GM23338 (cell line): ENCODE measurements around the gene COL2A1. TPM values are rescaled to one million over a fixed set of nuclear protein-coding genes. Genes with fewer than 3 reads are reported as not detected.

ENCODE experiments used
- ATAC-seq: fragments of 200-7000 bp; cut with Tn5 transposase; 3 replicates; pipeline ENCODE4 v1.9.1; 2020
- DNase-seq: peaks from one replicate; pipeline ENCODE4 v3.0.0-alpha.2; 2015; ENCODE audit warnings: low spot score
- H2AFZ ChIP-seq: fragments of 200-600 bp; sonication (generic); 2 replicates; pipeline ENCODE4 v1.8.0; 2016; ENCODE audit warnings: antibody characterized with exemption, mild to moderate bottlenecking, moderate library complexity
- H3F3A ChIP-seq: fragments of 200-600 bp; sonication (generic); replicated peaks from 2 replicates; pipeline ENCODE4 v1.8.0; 2017; ENCODE audit warnings: antibody characterized with exemption, mixed run types, low read depth
- H3K27ac ChIP-seq: fragments of 200-600 bp; sonication (generic); 2 replicates; pipeline ENCODE4 v1.6.1; 2016; ENCODE audit warnings: low read depth
- H3K27me3 ChIP-seq: fragments of 200-600 bp; sonication (generic); 2 replicates; pipeline ENCODE4 v1.8.0; 2016; ENCODE audit warnings: mild to moderate bottlenecking, mixed run types, moderate library complexity; ENCODE audit not compliant: insufficient read depth
- H3K36me3 ChIP-seq: fragments of 200-600 bp; sonication (generic); 2 replicates; pipeline ENCODE4 v1.8.0; 2016; ENCODE audit warnings: mild to moderate bottlenecking; ENCODE audit not compliant: insufficient read depth
- H3K4me1 ChIP-seq: fragments of 200-600 bp; sonication (generic); 2 replicates; pipeline ENCODE4 v1.8.0; 2016; ENCODE audit warnings: mild to moderate bottlenecking, moderate library complexity; ENCODE audit not compliant: insufficient read depth
- H3K4me2 ChIP-seq: fragments of 200-600 bp; sonication (generic); 2 replicates; pipeline ENCODE4 v1.7.1; 2017; ENCODE audit warnings: mixed run types
- H3K4me3 ChIP-seq: fragments of 200-600 bp; sonication (generic); 2 replicates; pipeline ENCODE4 v1.6.1; 2016; ENCODE audit warnings: mixed run types
- H3K79me2 ChIP-seq: fragments of 200-600 bp; sonication (generic); replicated peaks from 2 replicates; pipeline ENCODE4 v1.8.0; 2017; ENCODE audit warnings: mild to moderate bottlenecking; ENCODE audit not compliant: insufficient read depth
- H3K9me2 ChIP-seq: fragments of 200-600 bp; sonication (generic); 2 replicates; pipeline ENCODE4 v1.8.0; 2017; ENCODE audit not compliant: insufficient read depth
- H4K20me1 ChIP-seq: fragments of 200-600 bp; sonication (generic); replicated peaks from 2 replicates; pipeline ENCODE4 v1.8.0; 2017; ENCODE audit warnings: mild to moderate bottlenecking; ENCODE audit not compliant: insufficient read depth
- H3K27ac Mint-ChIP-seq: 2 replicates; pipeline ENCODE4 v1.8.0; 2020; ENCODE audit warnings: inconsistent platforms, mild to moderate bottlenecking, moderate library complexity, mixed read lengths
- H3K27me3 Mint-ChIP-seq: 3 replicates; pipeline ENCODE4 v1.8.0; 2022; ENCODE audit warnings: low read depth, mild to moderate bottlenecking, moderate library complexity, mixed read lengths, inconsistent platforms; ENCODE audit not compliant: insufficient read depth, poor library complexity
- H3K36me3 Mint-ChIP-seq: 3 replicates; pipeline ENCODE4 v1.8.0; 2021; ENCODE audit warnings: low read depth, mild to moderate bottlenecking, inconsistent platforms, moderate library complexity, mixed read lengths
- H3K4me1 Mint-ChIP-seq: 3 replicates; pipeline ENCODE4 v1.8.0; 2020; ENCODE audit warnings: mild to moderate bottlenecking, inconsistent platforms, mixed read lengths
- H3K4me3 Mint-ChIP-seq: 3 replicates; pipeline ENCODE4 v1.8.0; 2021; ENCODE audit warnings: moderate library complexity, mild to moderate bottlenecking, inconsistent platforms, mixed read lengths
- H3K9me3 Mint-ChIP-seq: 3 replicates; pipeline ENCODE4 v1.8.0; 2020; ENCODE audit warnings: moderate library complexity, mild to moderate bottlenecking, inconsistent platforms, mixed read lengths
- CREB1 ChIP-seq: fragments of 250-450 bp; sonication (Bioruptor Pico); IDR thresholded peaks from 2 replicates; pipeline ENCODE4 v1.5.0; 2020; ENCODE audit warnings: low read depth, mild to moderate bottlenecking, moderate library complexity
- CTCF ChIP-seq, 2 experiments: fragments of 200-600 bp in 1 of 2; sonication (generic) in 1 of 2; conservative IDR thresholded peaks; 2 replicates each; pipeline versions ENCODE4 v1.5.1 to v1.6.1; 2016 to 2017; ENCODE audit warnings: antibody characterized with exemption in 2 of 2, low read depth in 2 of 2, mild to moderate bottlenecking in 2 of 2, moderate library complexity in 1 of 2
- ETS1 ChIP-seq: IDR thresholded peaks from 2 replicates; pipeline ENCODE4 v1.6.1; 2016; ENCODE audit warnings: antibody characterized with exemption
- EZH2 ChIP-seq: fragments of 200-600 bp; sonication (generic); IDR thresholded peaks from one replicate; pipeline ENCODE4 v1.8.0; 2017; ENCODE audit warnings: antibody characterized with exemption, mild to moderate bottlenecking, low read depth; ENCODE audit not compliant: unreplicated experiment
- EZH2phosphoT487 ChIP-seq: fragments of 200-600 bp; sonication (generic); IDR thresholded peaks from one replicate; pipeline ENCODE4 v1.8.1; 2018; ENCODE audit warnings: antibody characterized with exemption; ENCODE audit not compliant: unreplicated experiment
- JUNB ChIP-seq: IDR thresholded peaks from one replicate; pipeline ENCODE4 v1.6.1; 2016; ENCODE audit warnings: antibody characterized with exemption; ENCODE audit not compliant: unreplicated experiment
- NANOG ChIP-seq: IDR thresholded peaks from 2 replicates; pipeline ENCODE4 v1.6.1; 2016; ENCODE audit warnings: antibody characterized with exemption, borderline replicate concordance
- POLR2AphosphoS5 ChIP-seq: IDR thresholded peaks from 2 replicates; pipeline ENCODE4 v1.6.1; 2016; ENCODE audit warnings: antibody characterized with exemption, low read depth
- REST ChIP-seq: IDR thresholded peaks from one replicate; pipeline ENCODE4 v1.6.1; 2018; ENCODE audit warnings: antibody characterized with exemption; ENCODE audit not compliant: unreplicated experiment
- STAT1 ChIP-seq: IDR thresholded peaks from one replicate; pipeline ENCODE4 v1.6.1; 2016; ENCODE audit warnings: antibody characterized with exemption; ENCODE audit not compliant: unreplicated experiment
- ZNF114 ChIP-seq: fragments of 250-450 bp; sonication (Bioruptor Pico); IDR thresholded peaks from 2 replicates; pipeline ENCODE4 v1.5.0; 2020; ENCODE audit warnings: mild to moderate bottlenecking, moderate library complexity
- ZNF331 ChIP-seq: fragments of 250-450 bp; sonication (Bioruptor Pico); IDR thresholded peaks from 2 replicates; pipeline ENCODE4 v1.5.0; 2020; ENCODE audit warnings: low read depth, mild to moderate bottlenecking, moderate library complexity
- ZNF462 ChIP-seq: fragments of 250-450 bp; sonication (Bioruptor Pico); IDR thresholded peaks from 2 replicates; pipeline ENCODE4 v1.5.0; 2020; ENCODE audit warnings: mild to moderate bottlenecking, moderate library complexity
- polyA plus RNA-seq: library from polyadenylated mRNA; unstranded; fragments of >200 nt; fragmentation: Nextera tagmentation; extraction: Ambion mirVana; gene quantifications from 2 replicates; pipeline ENCODE4 v1.2.1, GENCODE V29; 2016
- total RNA-seq: library from RNA; depleted of rRNA; stranded (reverse); fragments of >200 nt; shearing (Covaris generic); gene quantifications from 2 replicates; pipeline ENCODE4 v1.2.3, GENCODE V29; 2014

COL2A1 gene
- total and polyA plus RNA-seq, 2 experiments from 2014 or later: 7.0 to 24.6 TPM

GRCh38 chr12:48043771-48044170 lies 39.5 kb upstream of the COL2A1 start:
- Mint-ChIP-seq H3K27ac (no peak overlapping the region), H3K27me3 (peaks cover under 1% of the 10 kb centered on the region), H3K9me3 (no peaks in the 10 kb centered on the region), H3K4me3 (no peak overlapping the region), H3K4me1 (peaks cover 9% of the 10 kb centered on the region), H3K36me3 (peaks cover 29% of the 10 kb centered on the region)
- Histone ChIP-seq H3K4me2 (no peak overlapping the region), H3K4me1 (peaks cover 5% of the 10 kb centered on the region; the same call in 1 of the 2 replicates), H3K27me3 (peaks cover 6% of the 10 kb centered on the region), H4K20me1 (no peaks in the 10 kb centered on the region), H3K36me3 (peaks cover 12% of the 10 kb centered on the region), H3K9me2 (0 out of 2 replicates have a peak, but pooled peaks cover 4% of the 10 kb centered on the region), H3K4me3 (no peak overlapping the region), H3F3A (no peaks in the 10 kb centered on the region), H2AFZ (no peak overlapping the region), H3K27ac (no peak overlapping the region), H3K79me2 (no peaks in the 10 kb centered on the region)
- TF ChIP-seq ZNF331 (CRISPR knock-in tag) (no peak), CTCF (conservative IDR thresholded peaks at IDR 0.05; ENCODE audit: low read depth in 2 of 2) (no peak), STAT1 (no peak), REST (no peak), EZH2 (no peak), CREB1 (CRISPR knock-in tag) (no peak), ZNF114 (CRISPR knock-in tag) (no peak), NANOG (no peak), POLR2AphosphoS5 (no peak), EZH2phosphoT487 (no peak), ETS1 (no peak), ZNF462 (no peak), JUNB (no peak)
- DNase-seq: no peak
- no peak for ATAC-seq
